Lower lobe of right lung (tissue), 2 donors: ENCODE results near the gene CAMSAP2. TPM values are rescaled to one million over a fixed set of nuclear protein-coding genes. Genes with fewer than 3 reads are reported as not detected.

ENCODE experiments used
- ATAC-seq, 2 donors: fragments of 200-7000 bp; cut with Tn5 transposase; one replicate each; pipeline ENCODE4 v1.9.1; 2020 to 2022; ENCODE audit warnings: mild to moderate bottlenecking in 2 of 2, moderate library complexity in 2 of 2
- DNase-seq: peaks from one replicate; pipeline ENCODE4 v3.0.0-alpha.2; 2020
- H3K27ac ChIP-seq: fragments of 200-600 bp; one replicate; pipeline ENCODE4 v1.8.0; 2022
- H3K27me3 ChIP-seq: fragments of 200-600 bp; one replicate; pipeline ENCODE4 v1.8.0; 2022; ENCODE audit warnings: low read depth
- H3K36me3 ChIP-seq: fragments of 200-600 bp; one replicate; pipeline ENCODE4 v1.8.0; 2022; ENCODE audit warnings: mild to moderate bottlenecking
- H3K4me1 ChIP-seq: fragments of 200-600 bp; one replicate; pipeline ENCODE4 v1.8.0; 2022
- H3K4me3 ChIP-seq: fragments of 200-600 bp; one replicate; pipeline ENCODE4 v1.8.0; 2022; ENCODE audit warnings: mild to moderate bottlenecking
- H3K9me3 ChIP-seq: fragments of 200-600 bp; one replicate; pipeline ENCODE4 v1.8.0; 2022
- intact Hi-C: fragments of 100-400 bp; cut with DNase I; formaldehyde crosslinking; loops from one replicate; pipeline ENCODE4 v1.11.0; 2022
- total RNA-seq: library from RNA; stranded (reverse); fragmentation: NEBNext Ultra II Directional; extraction: Animal tissue kit (Norgen Biotek cat#: 25700); gene quantifications from one replicate; pipeline ENCODE4 v1.2.1, GENCODE V29; 2021
- TF ChIP-seq, protein P1 (sequence below): fragments of 200-600 bp; IDR thresholded peaks from one replicate; pipeline ENCODE4 v1.8.0; 2022; ENCODE audit warnings: antibody characterized with exemption, mild to moderate bottlenecking
- donor health status: DM: no; HTN: yes; CAD: no; lungs with severe emphysema.

Gene CAMSAP2
- total RNA-seq, 1 donor from 2014 or later: 30.7 TPM

DNA sequence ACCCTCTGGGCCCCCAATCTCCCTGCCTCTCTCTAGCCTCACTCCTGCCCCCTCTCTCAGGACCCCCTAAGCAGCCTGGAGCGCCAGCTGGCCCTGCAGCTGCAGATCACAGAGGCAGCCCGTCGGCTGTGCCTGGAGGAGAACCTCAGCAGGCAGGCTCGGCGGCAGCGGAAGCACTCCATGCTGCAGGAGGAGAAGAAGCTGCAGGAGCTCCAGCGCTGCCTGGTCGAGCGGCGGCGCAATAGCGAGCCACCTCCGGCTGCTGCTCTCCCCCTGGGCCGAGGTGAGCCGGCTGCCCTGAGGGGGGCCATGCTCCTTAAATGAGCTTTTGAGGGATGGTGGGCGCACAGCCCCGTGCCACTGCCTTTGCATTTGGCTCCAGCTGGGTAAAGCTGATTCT is 162.2 kb downstream of the CAMSAP2 start:
- TF ChIP-seq, protein P1, sequence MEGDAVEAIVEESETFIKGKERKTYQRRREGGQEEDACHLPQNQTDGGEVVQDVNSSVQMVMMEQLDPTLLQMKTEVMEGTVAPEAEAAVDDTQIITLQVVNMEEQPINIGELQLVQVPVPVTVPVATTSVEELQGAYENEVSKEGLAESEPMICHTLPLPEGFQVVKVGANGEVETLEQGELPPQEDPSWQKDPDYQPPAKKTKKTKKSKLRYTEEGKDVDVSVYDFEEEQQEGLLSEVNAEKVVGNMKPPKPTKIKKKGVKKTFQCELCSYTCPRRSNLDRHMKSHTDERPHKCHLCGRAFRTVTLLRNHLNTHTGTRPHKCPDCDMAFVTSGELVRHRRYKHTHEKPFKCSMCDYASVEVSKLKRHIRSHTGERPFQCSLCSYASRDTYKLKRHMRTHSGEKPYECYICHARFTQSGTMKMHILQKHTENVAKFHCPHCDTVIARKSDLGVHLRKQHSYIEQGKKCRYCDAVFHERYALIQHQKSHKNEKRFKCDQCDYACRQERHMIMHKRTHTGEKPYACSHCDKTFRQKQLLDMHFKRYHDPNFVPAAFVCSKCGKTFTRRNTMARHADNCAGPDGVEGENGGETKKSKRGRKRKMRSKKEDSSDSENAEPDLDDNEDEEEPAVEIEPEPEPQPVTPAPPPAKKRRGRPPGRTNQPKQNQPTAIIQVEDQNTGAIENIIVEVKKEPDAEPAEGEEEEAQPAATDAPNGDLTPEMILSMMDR: no peak
- no peaks in the 10 kb centered on the region for H3K36me3 ChIP-seq
- H3K27ac ChIP-seq: no peak overlapping the region
- no peaks in the 10 kb centered on the region for H3K27me3 ChIP-seq
- H3K9me3 ChIP-seq: no peaks in the 10 kb centered on the region
- intact Hi-C loops: no loop called here
- no peak for ATAC-seq
- no peaks in the 10 kb centered on the region for H3K4me1 ChIP-seq
- DNase-seq: no peak
- H3K4me3 ChIP-seq: no peak overlapping the region

DNA sequence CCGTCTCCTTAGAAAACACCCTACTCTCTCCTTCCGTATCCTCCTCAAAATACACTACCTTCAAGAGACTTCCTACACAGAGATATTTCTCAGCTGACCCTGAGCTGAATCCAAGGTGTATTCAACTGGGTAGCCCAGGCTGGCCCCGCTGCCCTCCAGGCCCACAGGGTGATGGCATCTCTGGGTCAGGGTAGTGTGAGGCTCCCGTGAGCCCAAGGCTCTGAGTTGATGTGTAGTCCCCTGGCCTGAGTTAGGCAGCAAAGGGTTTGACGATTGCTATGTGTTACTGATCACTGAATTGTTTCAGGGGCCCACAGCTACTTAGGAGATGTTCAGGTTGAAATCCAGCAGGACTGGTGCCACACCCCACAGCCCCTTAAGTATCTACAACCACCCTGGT is 162.7 kb downstream of the CAMSAP2 start:
- DNase-seq: no peak
- H3K4me1 ChIP-seq: no peaks in the 10 kb centered on the region
- no peak overlapping the region for H3K4me3 ChIP-seq
- H3K9me3 ChIP-seq: no peaks in the 10 kb centered on the region
- TF ChIP-seq, protein P1: no peak
- intact Hi-C loops: no loop called here
- H3K27me3 ChIP-seq: no peaks in the 10 kb centered on the region
- H3K27ac ChIP-seq: no peak overlapping the region
- H3K36me3 ChIP-seq: no peaks in the 10 kb centered on the region
- ATAC-seq: no peak

DNA sequence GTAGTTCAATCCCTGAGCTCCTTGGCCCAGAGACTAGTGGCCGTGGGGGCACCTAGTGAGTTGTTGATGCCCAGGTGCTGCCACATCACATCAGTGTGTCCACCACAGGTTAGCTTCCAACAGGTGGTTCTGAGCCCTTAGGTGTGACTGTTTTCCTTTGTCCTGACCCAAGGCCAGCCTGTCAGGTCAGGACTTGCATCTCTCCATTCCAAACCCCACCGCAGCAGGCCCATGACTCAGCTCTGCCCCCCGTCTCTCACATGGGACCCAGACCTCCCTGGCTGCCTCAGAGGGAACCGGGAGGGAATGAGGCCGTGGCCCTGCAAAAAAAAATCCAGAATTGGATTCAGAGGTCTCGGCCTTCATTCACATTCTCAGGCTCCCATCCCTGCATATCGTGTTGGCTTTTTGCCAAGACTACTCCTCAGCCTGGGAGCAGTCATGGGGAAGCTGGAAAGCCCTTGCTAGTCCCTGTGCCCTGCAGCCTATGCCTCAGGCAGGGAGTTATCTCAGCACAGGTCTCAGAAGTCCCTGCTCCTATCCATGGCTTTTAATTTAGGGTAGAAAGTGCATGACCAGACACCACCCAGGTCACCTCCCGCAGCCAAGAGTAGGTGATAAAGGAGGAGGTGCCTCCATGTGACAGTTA is 163.2 kb downstream of the CAMSAP2 start:
- H3K4me3 ChIP-seq: no peak overlapping the region
- DNase-seq: no peak
- no peaks in the 10 kb centered on the region for H3K4me1 ChIP-seq
- intact Hi-C loops: no loop called here
- ATAC-seq: no peak
- H3K36me3 ChIP-seq: no peaks in the 10 kb centered on the region
- no peaks in the 10 kb centered on the region for H3K27me3 ChIP-seq
- TF ChIP-seq, protein P1: no peak
- H3K9me3 ChIP-seq: no peaks in the 10 kb centered on the region
- no peak overlapping the region for H3K27ac ChIP-seq

DNA sequence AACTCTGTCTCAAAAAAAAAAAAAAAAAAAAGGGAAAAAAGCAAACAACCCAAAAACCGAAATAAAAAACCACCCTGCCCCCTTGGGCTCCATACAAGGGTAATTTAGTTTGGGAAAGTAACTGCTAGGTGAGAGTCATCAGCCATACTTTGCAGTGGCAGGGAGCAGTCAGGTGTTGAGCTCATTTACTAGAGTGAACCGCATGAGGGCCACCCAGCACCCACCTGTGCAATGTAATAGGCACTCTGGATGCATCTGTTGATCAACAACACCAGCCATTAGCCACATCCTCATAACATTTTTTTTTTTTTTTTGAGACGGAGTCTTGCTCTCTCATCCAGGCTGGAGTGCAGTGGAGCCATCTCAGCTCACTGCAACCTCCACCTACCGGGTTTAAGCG is 165.1 kb downstream of the CAMSAP2 start:
- no peak for DNase-seq
- Histone ChIP-seq H3K27me3 (no peaks in the 10 kb centered on the region), H3K4me3 (no peak overlapping the region), H3K36me3 (no peaks in the 10 kb centered on the region), H3K4me1 (no peaks in the 10 kb centered on the region), H3K27ac (no peak overlapping the region), H3K9me3 (no peaks in the 10 kb centered on the region)
- ATAC-seq: no peak
- intact Hi-C loops: no loop called here
- TF ChIP-seq, protein P1: no peak

DNA sequence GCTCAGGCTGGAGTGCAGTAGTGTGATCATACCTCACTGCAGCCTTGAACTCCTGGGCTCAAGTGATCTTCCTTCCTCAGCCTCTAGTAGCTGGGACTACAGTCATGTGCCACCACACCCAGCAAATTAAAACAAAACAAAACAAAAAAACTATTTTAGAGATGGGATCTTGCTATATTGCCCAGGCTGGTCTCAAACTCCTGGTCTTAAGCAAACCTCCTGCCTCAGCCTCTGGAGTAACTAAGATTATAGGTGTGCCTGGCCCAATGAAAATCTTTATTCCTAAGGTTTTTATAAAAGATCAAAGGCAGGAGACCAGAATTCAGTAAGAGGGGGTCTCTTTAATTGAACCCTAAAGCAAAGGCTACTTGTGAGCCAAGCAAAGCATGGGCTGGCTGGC is 166.1 kb downstream of the CAMSAP2 start:
- ATAC-seq: no peak

More for the DNA sequence above, 166.1 kb downstream of the CAMSAP2 start:
- Histone ChIP-seq H3K9me3 (no peaks in the 10 kb centered on the region), H3K27ac (no peak overlapping the region), H3K4me3 (no peak overlapping the region), H3K27me3 (no peaks in the 10 kb centered on the region), H3K36me3 (no peaks in the 10 kb centered on the region), H3K4me1 (no peaks in the 10 kb centered on the region)
- TF ChIP-seq, protein P1: no peak
- intact Hi-C loops: no loop called here
- no peak for DNase-seq
